Glutamatergic neuron (in vitro differentiated cells): Measurements from ENCODE around the gene OR56A4. TPM values are rescaled to one million over a fixed set of nuclear protein-coding genes. Genes with fewer than 3 reads are reported as not detected.

Source experiments
- DNase-seq: peaks from one replicate; pipeline ENCODE4 v3.0.0; 2022
- H3K27ac Mint-ChIP-seq: one replicate; pipeline ENCODE4 v1.8.0; 2020; ENCODE audit warnings: mild to moderate bottlenecking, mixed read lengths, inconsistent platforms; ENCODE audit not compliant: unreplicated experiment
- H3K27me3 Mint-ChIP-seq: one replicate; pipeline ENCODE4 v1.8.0; 2020; ENCODE audit warnings: mild to moderate bottlenecking, moderate library complexity, mixed read lengths, inconsistent platforms; ENCODE audit not compliant: unreplicated experiment
- H3K36me3 Mint-ChIP-seq: one replicate; pipeline ENCODE4 v1.8.0; 2020; ENCODE audit warnings: mild to moderate bottlenecking, mixed read lengths, inconsistent platforms; ENCODE audit not compliant: unreplicated experiment
- H3K4me1 Mint-ChIP-seq: one replicate; pipeline ENCODE4 v1.8.0; 2020; ENCODE audit warnings: mild to moderate bottlenecking, low read depth, mixed read lengths, inconsistent platforms; ENCODE audit not compliant: unreplicated experiment
- H3K4me3 Mint-ChIP-seq: one replicate; pipeline ENCODE4 v1.8.0; 2020; ENCODE audit warnings: mild to moderate bottlenecking, mixed read lengths, inconsistent platforms; ENCODE audit not compliant: unreplicated experiment
- H3K9me3 Mint-ChIP-seq: one replicate; pipeline ENCODE4 v1.8.0; 2020; ENCODE audit warnings: mild to moderate bottlenecking, moderate library complexity, mixed read lengths, inconsistent platforms; ENCODE audit not compliant: unreplicated experiment
- total RNA-seq: library from RNA; stranded (reverse); fragmentation: NEBNext Ultra II Directional; extraction: Animal tissue kit (Norgen Biotek cat#: 25700); gene quantifications from one replicate; pipeline ENCODE4 v1.2.1, GENCODE V29; 2021; ENCODE audit not compliant: unreplicated experiment
- TF ChIP-seq, protein P1 (sequence below): fragments of 200-600 bp; sonication (generic); IDR thresholded peaks from one replicate; pipeline ENCODE4 v1.5.0; 2021; ENCODE audit not compliant: partially characterized antibody, unreplicated experiment

Gene OR56A4
- total RNA-seq, 1 donor from 2014 or later: 0.34 TPM

DNA sequence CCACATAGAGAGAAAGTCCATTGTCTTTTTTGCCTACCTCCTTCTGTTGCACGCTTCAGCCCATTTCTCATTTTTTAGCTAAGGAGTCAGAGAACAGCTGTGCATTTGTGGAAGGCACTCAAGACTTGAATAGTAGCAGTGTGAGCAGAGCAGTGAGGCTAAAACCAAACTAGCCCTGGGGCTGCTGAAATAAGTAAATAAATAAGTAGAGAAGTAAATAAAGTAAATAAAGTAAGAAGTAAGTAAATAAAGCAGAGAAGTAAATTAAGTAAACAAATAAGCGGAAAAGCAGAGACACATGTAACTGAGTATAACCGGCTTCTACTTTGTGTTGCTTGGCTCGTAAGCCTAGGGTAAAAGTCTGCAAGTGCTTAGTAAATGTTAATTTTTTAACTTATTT is 17.5 kb downstream of the OR56A4 start:
- peaks cover 5% of the 10 kb centered on the region for H3K36me3 Mint-ChIP-seq
- TF ChIP-seq, protein P1, sequence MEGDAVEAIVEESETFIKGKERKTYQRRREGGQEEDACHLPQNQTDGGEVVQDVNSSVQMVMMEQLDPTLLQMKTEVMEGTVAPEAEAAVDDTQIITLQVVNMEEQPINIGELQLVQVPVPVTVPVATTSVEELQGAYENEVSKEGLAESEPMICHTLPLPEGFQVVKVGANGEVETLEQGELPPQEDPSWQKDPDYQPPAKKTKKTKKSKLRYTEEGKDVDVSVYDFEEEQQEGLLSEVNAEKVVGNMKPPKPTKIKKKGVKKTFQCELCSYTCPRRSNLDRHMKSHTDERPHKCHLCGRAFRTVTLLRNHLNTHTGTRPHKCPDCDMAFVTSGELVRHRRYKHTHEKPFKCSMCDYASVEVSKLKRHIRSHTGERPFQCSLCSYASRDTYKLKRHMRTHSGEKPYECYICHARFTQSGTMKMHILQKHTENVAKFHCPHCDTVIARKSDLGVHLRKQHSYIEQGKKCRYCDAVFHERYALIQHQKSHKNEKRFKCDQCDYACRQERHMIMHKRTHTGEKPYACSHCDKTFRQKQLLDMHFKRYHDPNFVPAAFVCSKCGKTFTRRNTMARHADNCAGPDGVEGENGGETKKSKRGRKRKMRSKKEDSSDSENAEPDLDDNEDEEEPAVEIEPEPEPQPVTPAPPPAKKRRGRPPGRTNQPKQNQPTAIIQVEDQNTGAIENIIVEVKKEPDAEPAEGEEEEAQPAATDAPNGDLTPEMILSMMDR: no peak
- H3K9me3 Mint-ChIP-seq: no peaks in the 10 kb centered on the region
- peaks cover 3% of the 10 kb centered on the region for H3K4me1 Mint-ChIP-seq
- no peak overlapping the region for H3K27ac Mint-ChIP-seq
- peaks cover 2% of the 10 kb centered on the region for H3K27me3 Mint-ChIP-seq
- DNase-seq: no peak
- no peak overlapping the region for H3K4me3 Mint-ChIP-seq

DNA sequence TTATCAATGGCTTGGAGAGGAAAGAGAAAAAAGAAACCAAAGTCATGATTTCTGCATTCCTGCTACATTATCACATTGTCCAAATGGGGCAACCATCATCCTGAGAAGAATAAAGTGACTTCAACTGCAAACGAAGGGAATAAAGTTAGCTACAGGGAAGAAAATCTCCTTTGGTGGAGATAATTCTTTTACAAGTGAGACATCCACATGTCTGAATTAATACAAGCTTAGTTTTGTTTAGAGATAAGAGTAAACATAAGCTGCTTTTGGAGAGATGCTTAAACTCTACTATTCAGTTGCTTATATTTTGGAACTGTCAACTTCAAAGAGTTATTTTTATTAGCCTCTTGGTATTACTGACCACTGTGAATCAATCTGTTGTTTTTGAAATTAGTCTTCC is 19.9 kb downstream of the OR56A4 start, which contains the start of gene OR52L1:
Gene OR52L1, minus strand, starts transcription at position 101 of the 400 bp plus-strand sequence. Its CDS starts 55 bp downstream, at position 46.
- Mint-ChIP-seq H3K9me3 (no peaks in the 10 kb centered on the region), H3K27ac (no peak within 1 kb of the TSS), H3K4me3 (no peak within 1 kb of the TSS), H3K36me3 (peaks cover 9% of the 10 kb centered on the region), H3K27me3 (peaks cover 2% of the 10 kb centered on the region), H3K4me1 (no peaks in the 10 kb centered on the region)
- TF ChIP-seq, protein P1: no peak
- DNase-seq: no peak

DNA sequence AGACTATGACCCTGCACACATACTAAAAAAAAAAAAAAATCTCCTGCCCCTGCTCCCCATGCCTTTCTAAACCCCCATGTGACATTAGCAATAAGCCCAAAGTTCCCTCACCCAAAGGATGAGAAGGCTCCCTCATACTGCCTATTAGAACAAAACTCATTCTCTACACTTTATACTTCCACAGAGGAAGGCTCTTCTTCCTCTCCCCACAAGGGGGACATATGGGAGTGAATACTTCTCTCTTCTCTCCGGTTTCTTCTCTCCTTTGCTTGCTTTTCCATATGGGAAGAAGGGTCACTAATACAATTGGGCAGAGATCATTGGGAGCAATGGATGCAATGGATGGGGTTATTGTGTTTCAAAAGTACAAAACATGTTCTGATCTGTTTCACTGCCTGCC is 23.3 kb downstream of the OR56A4 start:
- no peak overlapping the region for H3K27ac Mint-ChIP-seq
- no peaks in the 10 kb centered on the region for H3K27me3 Mint-ChIP-seq
- DNase-seq: no peak
- peaks cover 4% of the 10 kb centered on the region for H3K36me3 Mint-ChIP-seq
- TF ChIP-seq, protein P1: no peak
- H3K4me1 Mint-ChIP-seq: no peaks in the 10 kb centered on the region
- H3K4me3 Mint-ChIP-seq: no peak overlapping the region
- H3K9me3 Mint-ChIP-seq: peaks cover 3% of the 10 kb centered on the region

DNA sequence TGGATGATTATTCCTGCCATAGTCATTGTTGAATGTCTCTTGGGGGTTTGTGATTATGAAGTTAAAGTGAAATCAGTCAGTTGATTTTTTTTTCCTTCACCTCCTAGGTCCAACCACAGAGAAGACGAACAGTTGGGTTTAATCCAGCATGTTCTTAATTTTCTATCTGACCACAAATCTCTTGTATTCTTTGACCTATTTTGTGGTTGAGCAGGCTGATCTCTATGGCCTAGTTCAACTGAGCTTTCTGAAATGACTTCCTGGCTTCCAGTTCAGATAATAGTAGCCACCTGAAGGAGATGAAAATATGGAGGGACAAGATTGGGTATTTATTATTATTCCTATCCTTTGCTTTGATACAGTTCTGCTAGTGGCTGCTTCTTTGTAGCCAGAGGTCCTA is 33.2 kb downstream of the OR56A4 start:
- Mint-ChIP-seq H3K4me1 (no peaks in the 10 kb centered on the region), H3K27me3 (no peaks in the 10 kb centered on the region), H3K36me3 (no peaks in the 10 kb centered on the region), H3K9me3 (no peaks in the 10 kb centered on the region), H3K27ac (no peak overlapping the region), H3K4me3 (no peak overlapping the region)
- TF ChIP-seq, protein P1: no peak
- DNase-seq: no peak

DNA sequence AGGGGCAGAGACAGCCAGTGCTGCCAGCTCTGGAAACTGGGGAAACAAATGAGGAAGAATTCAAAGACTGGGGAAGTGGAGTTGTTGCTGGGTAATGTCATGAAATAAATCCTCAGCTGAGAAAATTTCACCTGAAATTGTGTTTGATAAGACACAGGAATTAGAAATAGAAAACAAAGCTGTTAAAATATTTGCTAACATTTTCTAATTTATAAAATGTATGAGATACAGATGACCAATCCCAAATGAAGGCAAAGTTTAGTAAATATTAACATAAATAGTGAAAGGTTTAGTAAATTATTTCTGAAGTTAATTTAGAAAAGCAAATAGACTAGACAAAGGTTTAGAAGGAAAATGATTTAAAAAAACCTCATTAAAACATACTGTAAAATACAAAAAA is 38.4 kb downstream of the OR56A4 start, which contains the start of gene OR56A5:
Gene OR56A5, minus strand, starts transcription at position 101 of the 400 bp plus-strand sequence. Its CDS starts 0 bp downstream, at position 101.
- Mint-ChIP-seq H3K27me3 (no peaks in the 10 kb centered on the region), H3K36me3 (no peaks in the 10 kb centered on the region), H3K4me1 (no peaks in the 10 kb centered on the region), H3K9me3 (no peaks in the 10 kb centered on the region), H3K4me3 (no peak within 1 kb of the TSS), H3K27ac (no peak within 1 kb of the TSS)
- TF ChIP-seq, protein P1: no peak
- no peak for DNase-seq
